Ishikawa (cell line): ENCODE data around the gene RAB11FIP4.

Experiments used
- CEBPB ChIP-seq: IDR thresholded peaks from 2 replicates; pipeline ENCODE4 v1.6.1; 2012
- CREB1 ChIP-seq: IDR thresholded peaks from 2 replicates; pipeline ENCODE4 v1.6.1; 2012; ENCODE audit warnings: low read depth
- EGR1 ChIP-seq: IDR thresholded peaks from 2 replicates; pipeline ENCODE4 v1.6.1; 2012
- EP300 ChIP-seq: IDR thresholded peaks from 2 replicates; pipeline ENCODE4 v1.6.1; 2012; ENCODE audit warnings: borderline replicate concordance
- FOXM1 ChIP-seq: IDR thresholded peaks from 2 replicates; pipeline ENCODE4 v1.6.1; 2012; ENCODE audit warnings: low read depth, borderline replicate concordance
- MAX ChIP-seq: IDR thresholded peaks from 2 replicates; pipeline ENCODE4 v1.6.1; 2012
- NFIC ChIP-seq: IDR thresholded peaks from 2 replicates; pipeline ENCODE4 v1.6.1; 2012
- RAD21 ChIP-seq: IDR thresholded peaks from 2 replicates; pipeline ENCODE4 v1.6.1; 2012; ENCODE audit warnings: low read depth
- TAF1 ChIP-seq: IDR thresholded peaks from 2 replicates; pipeline ENCODE4 v1.6.1; 2012; ENCODE audit warnings: low read depth, mild to moderate bottlenecking
- TCF12 ChIP-seq: IDR thresholded peaks from 2 replicates; pipeline ENCODE4 v1.6.1; 2012; ENCODE audit warnings: low read depth
- TEAD4 ChIP-seq: IDR thresholded peaks from 2 replicates; pipeline ENCODE4 v1.6.1; 2012
- USF1 ChIP-seq: IDR thresholded peaks from 2 replicates; pipeline ENCODE4 v1.6.1; 2012
- YY1 ChIP-seq: IDR thresholded peaks from 2 replicates; pipeline ENCODE4 v1.6.1; 2012; ENCODE audit warnings: low read depth
- ZBTB7A ChIP-seq: IDR thresholded peaks from 2 replicates; pipeline ENCODE4 v1.6.1; 2012; ENCODE audit warnings: low read depth
- TF ChIP-seq, protein P1 (sequence below): IDR thresholded peaks from 2 replicates; pipeline ENCODE4 v1.6.1; 2012; ENCODE audit warnings: low read depth, mild to moderate bottlenecking

RAB11FIP4 gene, protein sequence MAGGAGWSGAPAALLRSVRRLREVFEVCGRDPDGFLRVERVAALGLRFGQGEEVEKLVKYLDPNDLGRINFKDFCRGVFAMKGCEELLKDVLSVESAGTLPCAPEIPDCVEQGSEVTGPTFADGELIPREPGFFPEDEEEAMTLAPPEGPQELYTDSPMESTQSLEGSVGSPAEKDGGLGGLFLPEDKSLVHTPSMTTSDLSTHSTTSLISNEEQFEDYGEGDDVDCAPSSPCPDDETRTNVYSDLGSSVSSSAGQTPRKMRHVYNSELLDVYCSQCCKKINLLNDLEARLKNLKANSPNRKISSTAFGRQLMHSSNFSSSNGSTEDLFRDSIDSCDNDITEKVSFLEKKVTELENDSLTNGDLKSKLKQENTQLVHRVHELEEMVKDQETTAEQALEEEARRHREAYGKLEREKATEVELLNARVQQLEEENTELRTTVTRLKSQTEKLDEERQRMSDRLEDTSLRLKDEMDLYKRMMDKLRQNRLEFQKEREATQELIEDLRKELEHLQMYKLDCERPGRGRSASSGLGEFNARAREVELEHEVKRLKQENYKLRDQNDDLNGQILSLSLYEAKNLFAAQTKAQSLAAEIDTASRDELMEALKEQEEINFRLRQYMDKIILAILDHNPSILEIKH

DNA sequence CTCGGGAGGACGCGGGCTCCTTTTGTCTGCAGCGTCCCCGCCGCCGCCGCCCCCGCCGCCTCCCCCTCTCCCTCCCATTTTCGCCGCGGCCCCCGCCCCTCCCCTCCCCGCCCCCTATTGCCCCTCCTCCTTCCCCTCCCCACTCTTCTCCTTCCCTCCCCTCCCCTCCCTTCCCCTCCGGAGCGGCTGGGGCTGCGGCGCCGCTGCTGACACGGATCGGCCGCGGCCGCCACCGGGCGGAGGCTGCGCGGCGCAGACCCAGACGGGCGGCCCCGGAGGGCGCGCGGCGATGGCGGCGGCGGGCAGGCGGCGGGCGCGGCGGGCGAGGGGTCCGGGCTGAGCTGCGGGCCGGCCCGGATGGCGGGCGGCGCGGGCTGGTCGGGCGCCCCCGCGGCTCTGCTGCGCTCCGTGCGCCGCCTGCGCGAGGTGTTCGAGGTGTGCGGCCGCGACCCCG lies at the start of gene RAB11FIP4:
RAB11FIP4 (plus strand) TSS at position 180 of the 454 bp plus-strand sequence; CDS start at position 358, 178 bp downstream.
- TF ChIP-seq CEBPB, result no peak
- no peak for TF ChIP-seq TCF12
- TF ChIP-seq CREB1, result no peak
- TF ChIP-seq TEAD4, result no peak
- no peak for TF ChIP-seq FOXM1
- no peak for TF ChIP-seq NFIC
- no peak for TF ChIP-seq MAX
- no peak for TF ChIP-seq ZBTB7A
- no peak for TF ChIP-seq YY1
- TF ChIP-seq USF1, result no peak
- TF ChIP-seq, protein P1, sequence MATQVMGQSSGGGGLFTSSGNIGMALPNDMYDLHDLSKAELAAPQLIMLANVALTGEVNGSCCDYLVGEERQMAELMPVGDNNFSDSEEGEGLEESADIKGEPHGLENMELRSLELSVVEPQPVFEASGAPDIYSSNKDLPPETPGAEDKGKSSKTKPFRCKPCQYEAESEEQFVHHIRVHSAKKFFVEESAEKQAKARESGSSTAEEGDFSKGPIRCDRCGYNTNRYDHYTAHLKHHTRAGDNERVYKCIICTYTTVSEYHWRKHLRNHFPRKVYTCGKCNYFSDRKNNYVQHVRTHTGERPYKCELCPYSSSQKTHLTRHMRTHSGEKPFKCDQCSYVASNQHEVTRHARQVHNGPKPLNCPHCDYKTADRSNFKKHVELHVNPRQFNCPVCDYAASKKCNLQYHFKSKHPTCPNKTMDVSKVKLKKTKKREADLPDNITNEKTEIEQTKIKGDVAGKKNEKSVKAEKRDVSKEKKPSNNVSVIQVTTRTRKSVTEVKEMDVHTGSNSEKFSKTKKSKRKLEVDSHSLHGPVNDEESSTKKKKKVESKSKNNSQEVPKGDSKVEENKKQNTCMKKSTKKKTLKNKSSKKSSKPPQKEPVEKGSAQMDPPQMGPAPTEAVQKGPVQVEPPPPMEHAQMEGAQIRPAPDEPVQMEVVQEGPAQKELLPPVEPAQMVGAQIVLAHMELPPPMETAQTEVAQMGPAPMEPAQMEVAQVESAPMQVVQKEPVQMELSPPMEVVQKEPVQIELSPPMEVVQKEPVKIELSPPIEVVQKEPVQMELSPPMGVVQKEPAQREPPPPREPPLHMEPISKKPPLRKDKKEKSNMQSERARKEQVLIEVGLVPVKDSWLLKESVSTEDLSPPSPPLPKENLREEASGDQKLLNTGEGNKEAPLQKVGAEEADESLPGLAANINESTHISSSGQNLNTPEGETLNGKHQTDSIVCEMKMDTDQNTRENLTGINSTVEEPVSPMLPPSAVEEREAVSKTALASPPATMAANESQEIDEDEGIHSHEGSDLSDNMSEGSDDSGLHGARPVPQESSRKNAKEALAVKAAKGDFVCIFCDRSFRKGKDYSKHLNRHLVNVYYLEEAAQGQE, result no peak
- TF ChIP-seq EGR1, result no peak
- TF ChIP-seq RAD21, result no peak
- no peak for TF ChIP-seq TAF1

GRCh38 chr17:31349454-31349853 lies 42.0 kb upstream of the RAB11FIP4 start:
- TF ChIP-seq, protein P1, result no peak
- TF ChIP-seq TCF12 (no peak), USF1 (no peak), MAX (no peak), NFIC (no peak), ZBTB7A (no peak), CEBPB (no peak), YY1 (no peak), TAF1 (no peak), RAD21 (no peak), EGR1 (no peak), EP300 (no peak), TEAD4 (no peak), FOXM1 (no peak)

- TF ChIP-seq TAF1, result no peak
- TF ChIP-seq ZBTB7A, result no peak
- no peak for TF ChIP-seq FOXM1
- no peak for TF ChIP-seq CREB1
- TF ChIP-seq YY1, result no peak
- no peak for TF ChIP-seq RAD21
- TF ChIP-seq, protein P1, result no peak
- TF ChIP-seq MAX, result no peak
- TF ChIP-seq TEAD4, result no peak
- no peak for TF ChIP-seq NFIC
- TF ChIP-seq EP300, result no peak
- TF ChIP-seq USF1, result no peak
- no peak for TF ChIP-seq EGR1
Observed at GRCh38 chr17:31355935-31356334, 35.5 kb upstream of the RAB11FIP4 start.
